Chondrocyte (in vitro differentiated cells): Measurements from ENCODE around the gene CALM3. TPM values are rescaled to one million over a fixed set of nuclear protein-coding genes. Genes with fewer than 3 reads are reported as not detected.
A peak's percentile ranks its signal among the peaks of the same experiment; 100 is the strongest.

Source experiments
- DNase-seq: peaks from one replicate; pipeline ENCODE4 v3.0.0; 2021; ENCODE audit warnings: mixed read lengths, low spot score
- H3K27ac Mint-ChIP-seq: one replicate; pipeline ENCODE4 v1.8.0; 2021; ENCODE audit warnings: mild to moderate bottlenecking, moderate library complexity, mixed read lengths; ENCODE audit not compliant: unreplicated experiment
- H3K27me3 Mint-ChIP-seq: 2 replicates; pipeline ENCODE4 v1.8.0; 2021; ENCODE audit warnings: low read depth, mixed read lengths
- H3K36me3 Mint-ChIP-seq: 2 replicates; pipeline ENCODE4 v1.8.0; 2021; ENCODE audit warnings: low read depth, mixed read lengths
- H3K4me1 Mint-ChIP-seq: 2 replicates; pipeline ENCODE4 v1.8.0; 2021; ENCODE audit warnings: low read depth, mild to moderate bottlenecking, mixed read lengths
- H3K4me3 Mint-ChIP-seq: one replicate; pipeline ENCODE4 v1.8.0; 2021; ENCODE audit warnings: mild to moderate bottlenecking, moderate library complexity, mixed read lengths; ENCODE audit not compliant: unreplicated experiment
- H3K9me3 Mint-ChIP-seq: 2 replicates; pipeline ENCODE4 v1.8.0; 2021; ENCODE audit warnings: low read depth, mixed read lengths
- total RNA-seq: library from RNA; stranded (reverse); gene quantifications from 3 replicates; pipeline ENCODE4 v1.2.1, GENCODE V29; 2021
- TF ChIP-seq, protein P1 (sequence below): fragments of 200-600 bp; sonication (generic); IDR thresholded peaks from 2 replicates; pipeline ENCODE4 v1.5.0; 2021; ENCODE audit warnings: antibody characterized with exemption, mild to moderate bottlenecking, moderate library complexity

Gene CALM3
- total RNA-seq, 1 donor from 2014 or later = 144 TPM

GRCh38 chr19:46610413-46610775, 9.3 kb downstream of the CALM3 start:
- Mint-ChIP-seq H3K36me3 (peaks cover 28% of the 10 kb centered on the region), H3K9me3 (no peaks in the 10 kb centered on the region), H3K27me3 (no peaks in the 10 kb centered on the region), H3K4me1 (peaks cover 10% of the 10 kb centered on the region), H3K27ac (peak overlapping the region; percentile 12), H3K4me3 (no peak overlapping the region)
- TF ChIP-seq, protein P1, sequence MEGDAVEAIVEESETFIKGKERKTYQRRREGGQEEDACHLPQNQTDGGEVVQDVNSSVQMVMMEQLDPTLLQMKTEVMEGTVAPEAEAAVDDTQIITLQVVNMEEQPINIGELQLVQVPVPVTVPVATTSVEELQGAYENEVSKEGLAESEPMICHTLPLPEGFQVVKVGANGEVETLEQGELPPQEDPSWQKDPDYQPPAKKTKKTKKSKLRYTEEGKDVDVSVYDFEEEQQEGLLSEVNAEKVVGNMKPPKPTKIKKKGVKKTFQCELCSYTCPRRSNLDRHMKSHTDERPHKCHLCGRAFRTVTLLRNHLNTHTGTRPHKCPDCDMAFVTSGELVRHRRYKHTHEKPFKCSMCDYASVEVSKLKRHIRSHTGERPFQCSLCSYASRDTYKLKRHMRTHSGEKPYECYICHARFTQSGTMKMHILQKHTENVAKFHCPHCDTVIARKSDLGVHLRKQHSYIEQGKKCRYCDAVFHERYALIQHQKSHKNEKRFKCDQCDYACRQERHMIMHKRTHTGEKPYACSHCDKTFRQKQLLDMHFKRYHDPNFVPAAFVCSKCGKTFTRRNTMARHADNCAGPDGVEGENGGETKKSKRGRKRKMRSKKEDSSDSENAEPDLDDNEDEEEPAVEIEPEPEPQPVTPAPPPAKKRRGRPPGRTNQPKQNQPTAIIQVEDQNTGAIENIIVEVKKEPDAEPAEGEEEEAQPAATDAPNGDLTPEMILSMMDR = no peak
- peak; percentile 21 for DNase-seq

DNA sequence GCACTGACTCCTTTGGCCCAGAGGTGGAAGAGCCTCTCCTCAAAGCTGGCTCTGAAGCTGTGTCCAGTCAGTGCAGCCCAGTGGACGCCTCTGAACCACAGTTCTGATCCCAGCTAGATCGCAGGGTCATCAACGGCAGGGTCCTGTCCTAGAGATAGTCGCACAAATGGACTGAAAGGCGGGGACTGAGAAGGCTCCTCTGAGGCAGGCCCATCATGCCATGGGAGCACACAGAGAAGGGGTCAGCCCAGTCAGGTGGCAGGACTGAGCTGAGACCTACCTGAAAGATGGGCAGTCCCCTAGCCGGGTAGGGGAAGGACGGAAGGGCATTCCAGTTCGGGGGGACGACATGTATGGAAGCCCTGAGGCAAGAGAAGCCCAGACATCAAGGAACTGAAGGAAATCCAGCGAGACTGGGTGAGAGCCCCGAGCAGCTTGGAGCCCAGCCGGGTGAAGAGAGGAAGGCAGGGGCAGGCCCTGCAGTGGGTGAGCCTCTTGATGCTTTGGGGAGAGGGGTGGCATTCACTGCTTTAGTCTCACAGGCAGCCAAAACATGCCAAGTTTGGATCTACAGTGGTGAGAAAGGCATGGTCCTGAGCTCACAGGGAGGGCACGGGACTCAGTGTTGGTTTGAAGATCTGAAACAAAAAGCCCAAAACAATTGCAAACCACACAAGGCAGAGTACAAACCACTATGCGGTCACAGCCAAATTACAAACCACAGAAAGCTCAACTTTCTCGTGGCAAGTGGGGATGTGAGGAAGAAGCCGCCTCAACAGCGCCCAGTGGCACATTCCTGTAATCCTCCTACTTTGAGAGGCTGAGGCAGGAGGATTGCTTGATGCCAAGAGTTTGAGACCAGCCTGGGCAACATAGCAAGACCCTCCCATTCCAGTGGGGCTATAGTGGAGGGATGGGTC, 10.0 kb downstream of the CALM3 start:
- Mint-ChIP-seq H3K9me3 (no peaks in the 10 kb centered on the region), H3K4me3 (no peak overlapping the region), H3K27ac (peak overlapping the region; percentile 58), H3K27me3 (no peaks in the 10 kb centered on the region), H3K4me1 (peaks cover 10% of the 10 kb centered on the region), H3K36me3 (peaks cover 28% of the 10 kb centered on the region)
- TF ChIP-seq, protein P1 = no peak
- DNase-seq = peak; percentile 64

GRCh38 chr19:46611776-46612175, 10.6 kb downstream of the CALM3 start:
- peaks cover 24% of the 10 kb centered on the region for H3K36me3 Mint-ChIP-seq
- H3K9me3 Mint-ChIP-seq = no peaks in the 10 kb centered on the region
- peaks cover 13% of the 10 kb centered on the region for H3K4me1 Mint-ChIP-seq
- TF ChIP-seq, protein P1 = no peak
- H3K27me3 Mint-ChIP-seq = no peaks in the 10 kb centered on the region
- H3K27ac Mint-ChIP-seq = peak overlapping the region; percentile 58
- H3K4me3 Mint-ChIP-seq = no peak overlapping the region
- peak; percentile 41 for DNase-seq

GRCh38 chr19:46613525-46613924, 12.4 kb downstream of the CALM3 start:
- peak; percentile 80 for DNase-seq
- Mint-ChIP-seq H3K27me3 (no peaks in the 10 kb centered on the region), H3K4me3 (no peak overlapping the region), H3K9me3 (no peaks in the 10 kb centered on the region), H3K36me3 (peaks cover 15% of the 10 kb centered on the region), H3K27ac (no peak overlapping the region), H3K4me1 (peaks cover 18% of the 10 kb centered on the region)
- TF ChIP-seq, protein P1 = no peak

DNA sequence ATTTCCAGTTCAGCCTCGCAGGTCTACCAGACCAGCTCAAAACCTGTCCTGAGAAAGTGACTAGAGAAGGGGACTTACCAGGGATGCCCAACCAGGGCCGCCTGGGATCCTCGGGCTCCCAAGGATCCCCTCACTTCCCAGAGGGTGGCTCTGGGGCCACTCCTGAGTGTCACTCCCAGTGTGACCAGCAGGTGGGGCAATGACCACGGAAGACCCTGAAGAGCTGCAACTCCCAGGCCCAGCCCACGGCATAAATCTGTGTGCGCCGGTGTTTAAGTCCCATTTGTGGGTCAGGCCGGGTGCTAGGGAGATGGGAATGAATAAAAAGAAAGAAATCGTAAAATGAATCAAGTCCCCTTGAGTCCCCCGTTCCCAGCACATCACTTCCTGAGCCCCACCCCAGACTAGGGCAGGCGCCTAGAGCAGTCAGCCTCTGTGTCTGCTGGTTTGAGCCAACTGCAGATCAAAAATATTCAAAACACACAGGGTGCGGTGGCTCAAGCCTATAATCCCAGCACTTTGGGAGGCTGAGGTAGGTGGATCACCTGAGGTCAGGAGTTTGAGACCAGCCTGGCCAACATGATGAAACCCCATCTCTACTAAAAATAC, 13.1 kb downstream of the CALM3 start:
- H3K9me3 Mint-ChIP-seq = no peaks in the 10 kb centered on the region

More for the DNA sequence above, 13.1 kb downstream of the CALM3 start:
- Mint-ChIP-seq H3K4me1 (peaks cover 18% of the 10 kb centered on the region), H3K36me3 (peaks cover 12% of the 10 kb centered on the region), H3K27ac (no peak overlapping the region), H3K27me3 (no peaks in the 10 kb centered on the region), H3K4me3 (no peak overlapping the region)
- DNase-seq = peak; percentile 86
- TF ChIP-seq, protein P1 = peak; percentile 94
